Chondrocyte (in vitro differentiated cells): Measurements from ENCODE around the gene CD3E. TPM values are rescaled to one million over a fixed set of nuclear protein-coding genes. Genes with fewer than 3 reads are reported as not detected.

Experiments
- DNase-seq: peaks from one replicate; pipeline ENCODE4 v3.0.0; 2021; ENCODE audit warnings: mixed read lengths, low spot score
- H3K27ac Mint-ChIP-seq: one replicate; pipeline ENCODE4 v1.8.0; 2021; ENCODE audit warnings: mild to moderate bottlenecking, moderate library complexity, mixed read lengths; ENCODE audit not compliant: unreplicated experiment
- H3K27me3 Mint-ChIP-seq: 2 replicates; pipeline ENCODE4 v1.8.0; 2021; ENCODE audit warnings: low read depth, mixed read lengths
- H3K36me3 Mint-ChIP-seq: 2 replicates; pipeline ENCODE4 v1.8.0; 2021; ENCODE audit warnings: low read depth, mixed read lengths
- H3K4me1 Mint-ChIP-seq: 2 replicates; pipeline ENCODE4 v1.8.0; 2021; ENCODE audit warnings: low read depth, mild to moderate bottlenecking, mixed read lengths
- H3K4me3 Mint-ChIP-seq: one replicate; pipeline ENCODE4 v1.8.0; 2021; ENCODE audit warnings: mild to moderate bottlenecking, moderate library complexity, mixed read lengths; ENCODE audit not compliant: unreplicated experiment
- H3K9me3 Mint-ChIP-seq: 2 replicates; pipeline ENCODE4 v1.8.0; 2021; ENCODE audit warnings: low read depth, mixed read lengths
- CTCF ChIP-seq: fragments of 200-600 bp; sonication (generic); IDR thresholded peaks from 2 replicates; pipeline ENCODE4 v1.5.0; 2021; ENCODE audit warnings: antibody characterized with exemption, mild to moderate bottlenecking, moderate library complexity
- total RNA-seq: library from RNA; stranded (reverse); gene quantifications from 3 replicates; pipeline ENCODE4 v1.2.1, GENCODE V29; 2021

CD3E gene
- total RNA-seq, 1 donor from 2014 or later = not detected

- H3K36me3 Mint-ChIP-seq = no peaks in the 10 kb centered on the region
- TF ChIP-seq CTCF = no peak
- DNase-seq = no peak
- no peak overlapping the region for H3K27ac Mint-ChIP-seq
- H3K4me1 Mint-ChIP-seq = no peaks in the 10 kb centered on the region
- H3K9me3 Mint-ChIP-seq = no peaks in the 10 kb centered on the region
- H3K27me3 Mint-ChIP-seq = peaks cover 22% of the 10 kb centered on the region
- H3K4me3 Mint-ChIP-seq = no peak overlapping the region
Measured at GRCh38 chr11:118282606-118283005, 21.9 kb upstream of the CD3E start.

- TF ChIP-seq CTCF = no peak
- no peak for DNase-seq
- Mint-ChIP-seq H3K9me3 (no peaks in the 10 kb centered on the region), H3K4me3 (no peak overlapping the region), H3K4me1 (no peaks in the 10 kb centered on the region), H3K27me3 (peaks cover 22% of the 10 kb centered on the region), H3K27ac (no peak overlapping the region), H3K36me3 (no peaks in the 10 kb centered on the region)
Measured at GRCh38 chr11:118283037-118283636, 21.4 kb upstream of the CD3E start.

GRCh38 chr11:118283756-118284350, 20.7 kb upstream of the CD3E start:
- no peaks in the 10 kb centered on the region for H3K9me3 Mint-ChIP-seq
- H3K27ac Mint-ChIP-seq = no peak overlapping the region
- TF ChIP-seq CTCF = no peak
- peaks cover 22% of the 10 kb centered on the region for H3K27me3 Mint-ChIP-seq
- H3K4me3 Mint-ChIP-seq = no peak overlapping the region
- no peaks in the 10 kb centered on the region for H3K4me1 Mint-ChIP-seq
- no peak for DNase-seq
- no peaks in the 10 kb centered on the region for H3K36me3 Mint-ChIP-seq

GRCh38 chr11:118286545-118286944, 18.0 kb upstream of the CD3E start:
- TF ChIP-seq CTCF = no peak
- DNase-seq = no peak
- Mint-ChIP-seq H3K27ac (no peak overlapping the region), H3K27me3 (peaks cover 29% of the 10 kb centered on the region), H3K4me1 (no peaks in the 10 kb centered on the region), H3K4me3 (no peak overlapping the region), H3K36me3 (no peaks in the 10 kb centered on the region), H3K9me3 (peaks cover 3% of the 10 kb centered on the region)

- H3K27ac Mint-ChIP-seq = no peak overlapping the region
- no peak for TF ChIP-seq CTCF
- H3K9me3 Mint-ChIP-seq = peaks cover 3% of the 10 kb centered on the region
- no peaks in the 10 kb centered on the region for H3K36me3 Mint-ChIP-seq
- H3K27me3 Mint-ChIP-seq = peaks cover 33% of the 10 kb centered on the region
- H3K4me3 Mint-ChIP-seq = no peak overlapping the region
- no peak for DNase-seq
- H3K4me1 Mint-ChIP-seq = no peaks in the 10 kb centered on the region
Measured at GRCh38 chr11:118287006-118287405, 17.5 kb upstream of the CD3E start.
